Mesenchymal stem cell (in vitro differentiated cells and primary cell): ENCODE measurements around the gene KCNK4.

Experiments
- DNase-seq: peaks from one replicate; pipeline ENCODE4 v3.0.0-alpha.2; 2013
- H2AFZ ChIP-seq: one replicate; pipeline ENCODE4 v1.6.1; 2013; ENCODE audit warnings: low read depth, mild to moderate bottlenecking, control low read depth, inconsistent platforms, low read length, moderate library complexity
- H2AK5ac ChIP-seq: 2 replicates; pipeline ENCODE4 v1.6.1; 2013; ENCODE audit warnings: low read length, moderate library complexity, mild to moderate bottlenecking, inconsistent platforms; ENCODE audit not compliant: severe bottlenecking
- H2BK120ac ChIP-seq: one replicate; pipeline ENCODE4 v1.6.1; 2013; ENCODE audit warnings: low read depth, mild to moderate bottlenecking, inconsistent platforms, low read length, moderate library complexity
- H2BK12ac ChIP-seq, 2 experiments: one replicate each; pipeline ENCODE4 v1.6.1; 2013; ENCODE audit warnings: inconsistent platforms in 2 of 2, low read length in 2 of 2, mild to moderate bottlenecking in 2 of 2, moderate library complexity in 2 of 2, control low read depth in 1 of 2
- H2BK15ac ChIP-seq: one replicate; pipeline ENCODE4 v1.6.1; 2013; ENCODE audit warnings: mild to moderate bottlenecking, low read depth, inconsistent platforms; ENCODE audit not compliant: poor library complexity, severe bottlenecking
- H2BK5ac ChIP-seq: 2 replicates; pipeline ENCODE4 v1.6.1; 2013; ENCODE audit warnings: low read depth, mild to moderate bottlenecking, low read length, control low read depth, inconsistent platforms; ENCODE audit not compliant: poor library complexity, severe bottlenecking
- H3K14ac ChIP-seq, 2 experiments: one replicate each; pipeline ENCODE4 v1.6.1; 2013; ENCODE audit warnings: inconsistent platforms in 2 of 2, low read length in 2 of 2, control low read depth in 1 of 2, mild to moderate bottlenecking in 1 of 2, moderate library complexity in 1 of 2
- H3K18ac ChIP-seq, 2 experiments: one replicate each; pipeline ENCODE4 v1.6.1; 2013; ENCODE audit warnings: inconsistent platforms in 2 of 2, low read length in 2 of 2, control low read depth in 1 of 2, low read depth in 1 of 2, mild to moderate bottlenecking in 1 of 2
- H3K23ac ChIP-seq, 2 experiments: one replicate each; pipeline ENCODE4 v1.6.1; 2013; ENCODE audit warnings: inconsistent platforms in 2 of 2, low read length in 2 of 2, mild to moderate bottlenecking in 2 of 2, moderate library complexity in 2 of 2, control low read depth in 1 of 2
- H3K27ac ChIP-seq: 2 replicates; pipeline ENCODE4 v1.5.1; 2013; ENCODE audit warnings: mild to moderate bottlenecking, moderate library complexity, low read length, control low read depth, inconsistent platforms; ENCODE audit not compliant: poor library complexity, severe bottlenecking
- H3K27me3 ChIP-seq, 2 experiments: 2 replicates each; pipeline versions ENCODE4 v1.6.1 to v1.7.0; 2013; ENCODE audit warnings: low read length in 2 of 2, mild to moderate bottlenecking in 2 of 2, moderate library complexity in 2 of 2, control low read depth in 1 of 2, inconsistent platforms in 1 of 2; ENCODE audit not compliant: control insufficient read depth in 1 of 2, insufficient read depth in 1 of 2
- H3K36me3 ChIP-seq, 2 experiments: 2 replicates each; pipeline versions ENCODE4 v1.6.1 to v1.7.0; 2013; ENCODE audit warnings: low read length in 2 of 2, control low read depth in 1 of 2, inconsistent platforms in 1 of 2, low read depth in 1 of 2, mild to moderate bottlenecking in 1 of 2; ENCODE audit not compliant: insufficient read depth in 2 of 2, control insufficient read depth in 1 of 2
- H3K4ac ChIP-seq, 2 experiments: one replicate each; pipeline ENCODE4 v1.6.1; 2013; ENCODE audit warnings: inconsistent platforms in 2 of 2, low read length in 2 of 2, mild to moderate bottlenecking in 2 of 2, moderate library complexity in 2 of 2, control low read depth in 1 of 2, low read depth in 1 of 2
- H3K4me1 ChIP-seq: 2 replicates; pipeline ENCODE4 v1.6.1; 2013; ENCODE audit warnings: low read depth, low read length, control low read depth; ENCODE audit not compliant: control insufficient read depth, insufficient read depth
- H3K4me2 ChIP-seq: 2 replicates; pipeline ENCODE4 v1.6.1; 2013; ENCODE audit warnings: low read length, mild to moderate bottlenecking, inconsistent platforms; ENCODE audit not compliant: poor library complexity, severe bottlenecking
- H3K4me3 ChIP-seq, 2 experiments: 2 replicates each; pipeline versions ENCODE4 v1.5.1 to v1.7.0; 2013; ENCODE audit warnings: low read length in 2 of 2, mild to moderate bottlenecking in 2 of 2, control low read depth in 1 of 2, low read depth in 1 of 2; ENCODE audit not compliant: insufficient read depth in 1 of 2
- H3K79me1 ChIP-seq: replicated peaks from 2 replicates; pipeline ENCODE4 v1.6.1; 2013; ENCODE audit warnings: mild to moderate bottlenecking, control low read depth, low read length, inconsistent platforms; ENCODE audit not compliant: poor library complexity, severe bottlenecking
- H3K9ac ChIP-seq: 2 replicates; pipeline ENCODE4 v1.7.0; 2013; ENCODE audit warnings: mild to moderate bottlenecking, low read length, moderate library complexity
- H3K9me3 ChIP-seq: 2 replicates; pipeline ENCODE4 v1.7.0; 2013; ENCODE audit warnings: mild to moderate bottlenecking, low read length; ENCODE audit not compliant: control insufficient read depth
- H4K8ac ChIP-seq: one replicate; pipeline ENCODE4 v1.6.1; 2013; ENCODE audit warnings: inconsistent platforms, mild to moderate bottlenecking, low read length, moderate library complexity
- H4K91ac ChIP-seq: one replicate; pipeline ENCODE4 v1.6.1; 2013; ENCODE audit warnings: mild to moderate bottlenecking, low read length, inconsistent platforms
- whole genome bisulfite sequencing: methylation state at CpG from one replicate; pipeline ENCODE4 v1.1.7; 2013; ENCODE audit warnings: mixed read lengths; 5-methylcytosine and 5-hydroxymethylcytosine counted together

Gene KCNK4

DNA sequence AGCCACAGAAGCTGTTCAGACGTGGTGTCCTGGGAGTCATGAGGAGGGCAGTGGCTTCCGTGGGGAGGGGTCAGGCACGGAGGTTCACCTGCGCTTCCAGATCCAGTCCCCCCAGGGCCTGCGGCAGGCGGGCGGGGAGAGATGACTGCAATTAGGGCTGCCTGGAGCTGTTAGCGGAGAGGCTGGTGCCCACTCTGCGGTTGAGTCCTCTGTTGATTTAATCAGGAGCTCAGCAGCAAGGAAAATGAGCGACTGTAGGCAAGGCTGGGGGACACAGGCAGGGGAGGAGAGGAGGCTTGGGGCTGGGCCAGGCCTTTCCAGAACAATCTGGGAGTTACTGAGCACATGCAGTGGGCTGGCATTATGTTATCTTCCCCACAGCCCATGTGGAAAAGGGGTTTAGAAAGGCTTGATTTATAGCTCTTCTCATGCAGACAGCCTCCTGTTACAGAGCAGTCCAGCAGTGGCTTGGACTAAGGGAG lies 26.7 kb upstream of the KCNK4 start:
- H3K4me1 ChIP-seq, result peaks cover 35% of the 10 kb centered on the region
- H3K14ac ChIP-seq, result no peak overlapping the region
- no peak overlapping the region for H3K27ac ChIP-seq
- no peak overlapping the region for H3K4ac ChIP-seq
- H3K79me1 ChIP-seq, result peaks cover 16% of the 10 kb centered on the region
- H3K36me3 ChIP-seq, result peaks cover 64 to 88% of the 10 kb centered on the region in 2 experiments
- DNase-seq, result no peak
- H2AK5ac ChIP-seq, result no peak overlapping the region
- H2BK12ac ChIP-seq, result peak overlapping the region in 1 of 2 experiments; percentile 29
- H2AFZ ChIP-seq, result no peak overlapping the region
- H2BK5ac ChIP-seq, result no peak overlapping the region
- H2BK120ac ChIP-seq, result no peak overlapping the region
- no peak overlapping the region for H4K91ac ChIP-seq
- H4K8ac ChIP-seq, result no peak overlapping the region
- no peak overlapping the region for H3K4me2 ChIP-seq
- H3K9me3 ChIP-seq, result no peaks in the 10 kb centered on the region
- H3K23ac ChIP-seq, result no peak overlapping the region
- H3K18ac ChIP-seq, result no peak overlapping the region
- H3K27me3 ChIP-seq, result no peaks in the 10 kb centered on the region
- no peak overlapping the region for H2BK15ac ChIP-seq
- no peak overlapping the region for H3K9ac ChIP-seq
- H3K4me3 ChIP-seq, result no peak overlapping the region
- WGBS, result 92% methylated on average over 10 of the region's 10 CpGs

DNA sequence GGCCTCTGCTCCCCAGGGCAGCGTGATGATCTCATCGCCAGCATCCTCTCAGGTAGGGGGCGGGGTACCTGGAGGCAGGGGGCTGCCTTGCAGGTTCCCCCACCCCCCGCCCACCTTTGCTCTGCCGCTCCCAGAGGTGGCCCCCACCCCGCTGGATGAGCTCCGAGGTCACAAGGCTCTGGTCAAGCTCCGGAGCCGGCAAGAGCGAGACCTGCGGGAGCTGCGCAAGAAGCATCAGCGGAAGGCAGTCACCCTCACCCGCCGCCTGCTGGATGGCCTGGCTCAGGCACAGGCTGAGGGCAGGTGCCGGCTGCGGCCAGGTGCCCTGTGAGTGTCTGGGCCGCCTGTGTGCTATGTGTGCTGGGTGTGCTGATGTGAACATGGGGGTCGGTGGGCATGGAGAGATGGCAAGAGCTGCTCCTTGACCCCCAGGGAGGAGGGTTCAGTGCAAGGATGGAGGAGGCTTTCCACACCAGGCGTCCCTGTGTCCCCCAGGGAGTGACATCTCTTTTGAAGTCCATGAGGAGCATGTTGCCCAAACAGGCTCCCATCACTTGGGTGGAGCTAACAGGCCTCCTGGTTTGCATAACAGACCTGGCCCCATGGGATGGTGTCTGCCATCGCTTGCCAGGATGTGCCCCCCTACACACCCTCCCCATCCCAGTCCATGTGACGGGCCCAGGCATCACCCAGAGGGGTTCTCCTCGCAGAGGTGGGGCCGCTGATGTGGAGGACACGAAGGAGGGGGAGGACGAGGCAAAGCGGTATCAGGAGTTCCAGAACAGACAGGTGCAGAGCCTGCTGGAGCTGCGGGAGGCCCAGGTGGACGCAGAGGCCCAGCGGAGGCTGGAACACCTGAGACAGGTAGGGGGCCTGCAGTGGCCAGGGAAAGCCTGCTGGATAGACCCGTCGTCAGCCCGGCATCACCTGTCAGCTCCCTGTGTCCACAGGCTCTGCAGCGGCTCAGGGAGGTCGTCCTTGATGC lies 25.6 kb upstream of the KCNK4 start:
- 95% methylated on average over 35 of the region's 35 CpGs for WGBS
- Histone ChIP-seq H2BK12ac (no peak overlapping the region), H2AFZ (no peak overlapping the region), H2BK5ac (no peak overlapping the region), H2AK5ac (no peak overlapping the region), H3K9me3 (no peaks in the 10 kb centered on the region), H4K91ac (no peak overlapping the region), H3K4me1 (peaks cover 35% of the 10 kb centered on the region), H3K36me3 (peaks cover 53 to 77% of the 10 kb centered on the region in 2 experiments), H2BK120ac (no peak overlapping the region), H3K27ac (no peak overlapping the region), H3K4ac (no peak overlapping the region), H3K9ac (no peak overlapping the region), H4K8ac (no peak overlapping the region), H3K4me3 (no peak overlapping the region), H3K27me3 (no peaks in the 10 kb centered on the region), H3K18ac (no peak overlapping the region), H2BK15ac (no peak overlapping the region), H3K79me1 (peaks cover 14% of the 10 kb centered on the region), H3K4me2 (no peak overlapping the region), H3K14ac (no peak overlapping the region), H3K23ac (no peak overlapping the region)
- DNase-seq, result no peak

DNA sequence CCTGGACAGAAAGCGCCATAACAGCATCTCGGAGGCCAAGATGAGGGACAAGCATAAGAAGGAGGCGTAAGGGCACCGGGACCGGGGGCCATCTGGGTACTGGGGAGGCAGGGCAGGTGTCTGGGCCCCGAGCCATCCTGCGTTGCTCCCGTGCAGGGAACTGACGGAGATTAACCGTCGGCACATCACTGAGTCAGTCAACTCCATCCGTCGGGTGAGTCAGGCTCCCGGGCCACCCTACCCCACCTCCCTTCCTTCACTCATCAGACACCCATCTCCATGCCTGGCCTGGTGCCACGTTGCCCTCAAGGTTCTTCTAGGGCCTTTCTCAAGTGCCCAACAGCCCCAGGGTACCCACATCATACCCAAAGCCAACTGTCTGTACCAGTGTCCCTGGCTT lies 24.8 kb upstream of the KCNK4 start:
- 87% methylated on average over 15 of the region's 15 CpGs for WGBS
- Histone ChIP-seq H3K27me3 (no peaks in the 10 kb centered on the region), H2BK15ac (no peak overlapping the region), H3K4me1 (peaks cover 35% of the 10 kb centered on the region), H4K91ac (no peak overlapping the region), H3K4me2 (no peak overlapping the region), H3K18ac (no peak overlapping the region), H3K23ac (no peak overlapping the region), H3K36me3 (peaks cover 48 to 72% of the 10 kb centered on the region in 2 experiments), H3K9ac (no peak overlapping the region), H3K27ac (no peak overlapping the region), H2BK12ac (no peak overlapping the region), H2AK5ac (no peak overlapping the region), H2BK5ac (no peak overlapping the region), H4K8ac (no peak overlapping the region), H3K79me1 (peaks cover 14% of the 10 kb centered on the region), H3K4me3 (no peak overlapping the region), H3K14ac (no peak overlapping the region), H3K4ac (no peak overlapping the region), H3K9me3 (no peaks in the 10 kb centered on the region), H2AFZ (no peak overlapping the region), H2BK120ac (no peak overlapping the region)
- DNase-seq, result no peak

DNA sequence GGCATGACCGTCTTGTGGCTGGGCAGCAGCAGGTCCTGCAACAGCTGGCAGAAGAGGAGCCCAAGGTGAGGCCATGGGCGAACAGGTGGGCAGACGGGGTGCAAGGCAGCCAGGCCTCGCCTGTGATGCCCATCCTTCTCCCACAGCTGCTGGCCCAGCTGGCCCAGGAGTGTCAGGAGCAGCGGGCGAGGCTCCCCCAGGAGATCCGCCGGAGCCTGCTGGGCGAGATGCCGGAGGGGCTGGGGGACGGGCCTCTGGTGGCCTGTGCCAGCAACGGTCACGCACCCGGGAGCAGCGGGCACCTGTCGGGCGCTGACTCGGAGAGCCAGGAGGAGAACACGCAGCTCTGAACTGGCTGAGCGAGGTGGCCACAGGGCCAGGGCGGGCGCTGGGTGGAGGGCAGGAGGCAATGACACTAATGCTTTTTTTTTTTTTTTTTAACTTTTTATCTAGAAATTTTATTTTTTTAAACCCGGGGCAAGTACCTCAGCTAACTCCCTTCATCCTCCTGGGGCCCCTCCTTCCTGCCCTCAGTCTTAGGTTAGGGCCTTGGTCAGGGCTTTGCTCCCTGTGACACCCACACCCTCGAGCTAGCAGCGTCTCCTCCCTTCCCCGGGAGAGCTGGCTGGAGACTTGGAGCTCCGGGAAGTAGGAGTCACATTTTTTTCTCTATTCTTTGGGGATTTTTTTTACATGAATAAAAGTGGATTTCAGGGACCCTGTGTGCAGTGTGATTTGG lies 23.7 kb upstream of the KCNK4 start:
- H3K9me3 ChIP-seq, result no peaks in the 10 kb centered on the region
- H3K4me3 ChIP-seq, result peak overlapping the region in 1 of 2 experiments; percentile 83
- H3K36me3 ChIP-seq, result peaks cover 40 to 62% of the 10 kb centered on the region in 2 experiments
- no peak overlapping the region for H2BK12ac ChIP-seq
- no peak overlapping the region for H2BK5ac ChIP-seq
- peaks cover 11% of the 10 kb centered on the region for H3K79me1 ChIP-seq
- H2BK15ac ChIP-seq, result peak overlapping the region; percentile 77
- no peak overlapping the region for H2AFZ ChIP-seq
- WGBS, result 93% methylated on average over 19 of the region's 27 CpGs
- H4K91ac ChIP-seq, result peak overlapping the region; percentile 8
- peaks cover 41% of the 10 kb centered on the region for H3K4me1 ChIP-seq
- H3K4ac ChIP-seq, result peak overlapping the region; percentile 15 to 55
- H3K27ac ChIP-seq, result no peak overlapping the region
- H3K9ac ChIP-seq, result peak overlapping the region; percentile 96
- no peak overlapping the region for H3K14ac ChIP-seq
- no peak for DNase-seq
- H3K27me3 ChIP-seq, result no peaks in the 10 kb centered on the region
- peak overlapping the region; percentile 0 for H4K8ac ChIP-seq
- H3K23ac ChIP-seq, result no peak overlapping the region
- H3K18ac ChIP-seq, result no peak overlapping the region
- H2BK120ac ChIP-seq, result no peak overlapping the region
- H3K4me2 ChIP-seq, result no peak overlapping the region
- H2AK5ac ChIP-seq, result no peak overlapping the region
